CD4-positive, CD25-positive, alpha-beta regulatory T cell (primary cell): ENCODE results near the gene XXYLT1. TPM values are rescaled to one million over a fixed set of nuclear protein-coding genes. Genes with fewer than 3 reads are reported as not detected.
A peak's percentile ranks its signal among the peaks of the same experiment; 100 is the strongest.

Experiments
- ATAC-seq, 2 donors: fragments of 150-1000 bp; cut with Tn5 transposase; one replicate each; pipeline ENCODE4 v1.10.0; 2021; ENCODE audit warnings: low read depth in 2 of 2, moderate number of reproducible peaks in 2 of 2, moderate library complexity in 1 of 2
- DNase-seq, 3 donors: peaks; one replicate each; pipeline versions ENCODE4 v3.0.0 to v3.0.0-alpha.2; 2012 to 2022; ENCODE audit warnings: mixed read lengths in 1 of 3
- H3K27ac ChIP-seq: one replicate; pipeline ENCODE4 v1.7.0; 2013; ENCODE audit warnings: mild to moderate bottlenecking, low read length; ENCODE audit not compliant: insufficient read depth, poor library complexity, severe bottlenecking
- H3K27me3 ChIP-seq: one replicate; pipeline ENCODE4 v1.7.0; 2013; ENCODE audit warnings: low read length; ENCODE audit not compliant: control insufficient read depth, insufficient read depth
- H3K36me3 ChIP-seq: one replicate; pipeline ENCODE4 v1.7.0; 2013; ENCODE audit warnings: mild to moderate bottlenecking, low read length, moderate library complexity; ENCODE audit not compliant: control insufficient read depth, insufficient read depth
- H3K4me1 ChIP-seq: 2 replicates; pipeline ENCODE4 v1.7.0; 2013; ENCODE audit warnings: mild to moderate bottlenecking, low read length; ENCODE audit not compliant: insufficient read depth, control insufficient read depth, poor library complexity, severe bottlenecking
- H3K4me3 ChIP-seq: one replicate; pipeline ENCODE4 v1.7.0; 2013; ENCODE audit warnings: low read depth, mild to moderate bottlenecking, low read length, moderate library complexity
- H3K9me3 ChIP-seq, 2 experiments: 1 replicate in 1 of 2; 2 replicates in 1 of 2; pipeline ENCODE4 v1.7.0; 2013; ENCODE audit warnings: low read length in 2 of 2, mild to moderate bottlenecking in 1 of 2, moderate library complexity in 1 of 2; ENCODE audit not compliant: control insufficient read depth in 2 of 2
- H3K27ac Mint-ChIP-seq, 3 donors: one replicate each; pipeline ENCODE4 v1.8.0; 2020 to 2022; ENCODE audit warnings: mild to moderate bottlenecking in 3 of 3, mixed read lengths in 3 of 3, moderate library complexity in 2 of 3
- H3K27me3 Mint-ChIP-seq: one replicate; pipeline ENCODE4 v1.8.0; 2022; ENCODE audit warnings: mild to moderate bottlenecking, mixed read lengths
- H3K36me3 Mint-ChIP-seq: one replicate; pipeline ENCODE4 v1.8.0; 2020; ENCODE audit warnings: mixed read lengths
- H3K4me1 Mint-ChIP-seq, 4 donors: one replicate each; pipeline ENCODE4 v1.8.0; 2020 to 2022; ENCODE audit warnings: mixed read lengths in 4 of 4, mild to moderate bottlenecking in 1 of 4
- H3K4me3 Mint-ChIP-seq, 4 donors: one replicate each; pipeline ENCODE4 v1.8.0; 2020 to 2022; ENCODE audit warnings: mild to moderate bottlenecking in 4 of 4, mixed read lengths in 4 of 4, moderate library complexity in 3 of 4
- H3K9me3 Mint-ChIP-seq, 7 donors: one replicate each; pipeline ENCODE4 v1.8.0; 2020 to 2022; ENCODE audit warnings: mixed read lengths in 7 of 7, mild to moderate bottlenecking in 3 of 7, moderate library complexity in 2 of 7
- polyA plus RNA-seq, 4 donors: library from polyadenylated mRNA; unstranded; fragments of 300-500 nt; fragmentation: Illumina TruSeq; gene quantifications; one replicate each; pipeline ENCODE4 v1.2.3, GENCODE V29; 2021
- total RNA-seq: library from RNA; stranded (reverse); gene quantifications from one replicate; pipeline ENCODE4 v1.2.3, GENCODE V29; 2022

XXYLT1 gene
- total and polyA plus RNA-seq, 5 donors from 2014 or later = 3.9 to 6.4 (median 5.7) TPM

GRCh38 chr3:195118671-195119070 lies 152.3 kb downstream of the XXYLT1 start:
- no peaks in the 10 kb centered on the region for H3K27me3 Mint-ChIP-seq
- H3K36me3 ChIP-seq = no peaks in the 10 kb centered on the region
- no peaks in the 10 kb centered on the region for H3K4me1 ChIP-seq
- ATAC-seq = no peak
- no peaks in the 10 kb centered on the region for H3K27me3 ChIP-seq
- DNase-seq = no peak
- H3K27ac Mint-ChIP-seq = peak overlapping the region in 1 of 3 donors; percentile 46
- H3K9me3 ChIP-seq = no peaks in the 10 kb centered on the region
- no peak overlapping the region for H3K4me3 ChIP-seq
- H3K36me3 Mint-ChIP-seq = no peaks in the 10 kb centered on the region
- no peak overlapping the region for H3K4me3 Mint-ChIP-seq
- H3K27ac ChIP-seq = no peak overlapping the region
- peaks cover 0 to 7% (median 1%) of the 10 kb centered on the region in 4 donors for H3K4me1 Mint-ChIP-seq
- H3K9me3 Mint-ChIP-seq = no peaks in the 10 kb centered on the region

- H3K36me3 Mint-ChIP-seq = no peaks in the 10 kb centered on the region
- no peaks in the 10 kb centered on the region for H3K9me3 Mint-ChIP-seq
- H3K4me3 Mint-ChIP-seq = no peak overlapping the region
- H3K27me3 Mint-ChIP-seq = no peaks in the 10 kb centered on the region
- DNase-seq (no peak), ATAC-seq (no peak)
- no peaks in the 10 kb centered on the region for H3K27me3 ChIP-seq
- H3K4me3 ChIP-seq = no peak overlapping the region
- no peaks in the 10 kb centered on the region for H3K9me3 ChIP-seq
- no peak overlapping the region for H3K27ac ChIP-seq
- peak overlapping the region in 1 of 3 donors; percentile 53 for H3K27ac Mint-ChIP-seq
- peaks cover 0 to 7% (median 1%) of the 10 kb centered on the region in 4 donors for H3K4me1 Mint-ChIP-seq
- no peaks in the 10 kb centered on the region for H3K4me1 ChIP-seq
- no peaks in the 10 kb centered on the region for H3K36me3 ChIP-seq
Observed at GRCh38 chr3:195117978-195118581, 152.9 kb downstream of the XXYLT1 start.

- H3K4me3 Mint-ChIP-seq = no peak overlapping the region
- H3K36me3 Mint-ChIP-seq = no peaks in the 10 kb centered on the region
- H3K27me3 Mint-ChIP-seq = no peaks in the 10 kb centered on the region
- Histone ChIP-seq H3K9me3 (no peaks in the 10 kb centered on the region), H3K27ac (no peak overlapping the region), H3K27me3 (no peaks in the 10 kb centered on the region), H3K36me3 (no peaks in the 10 kb centered on the region), H3K4me1 (no peaks in the 10 kb centered on the region), H3K4me3 (no peak overlapping the region)
- DNase-seq (no peak), ATAC-seq (no peak)
- peaks cover 0 to 7% (median 1%) of the 10 kb centered on the region in 4 donors for H3K4me1 Mint-ChIP-seq
- no peaks in the 10 kb centered on the region for H3K9me3 Mint-ChIP-seq
- H3K27ac Mint-ChIP-seq = peak overlapping the region in 1 of 3 donors; percentile 15
Observed at GRCh38 chr3:195116407-195117185, 154.4 kb downstream of the XXYLT1 start.

- Mint-ChIP-seq H3K9me3 (no peaks in the 10 kb centered on the region), H3K4me1 (peaks cover 0 to 7% (median 1%) of the 10 kb centered on the region in 4 donors), H3K36me3 (no peaks in the 10 kb centered on the region), H3K27me3 (no peaks in the 10 kb centered on the region), H3K4me3 (no peak overlapping the region), H3K27ac (peak overlapping the region in 1 of 3 donors; percentile 15)
- Histone ChIP-seq H3K36me3 (no peaks in the 10 kb centered on the region), H3K4me3 (no peak overlapping the region), H3K4me1 (no peaks in the 10 kb centered on the region), H3K27ac (no peak overlapping the region), H3K27me3 (no peaks in the 10 kb centered on the region), H3K9me3 (no peaks in the 10 kb centered on the region)
- DNase-seq = no peak
- ATAC-seq = no peak
Observed at GRCh38 chr3:195115600-195116406, 155.2 kb downstream of the XXYLT1 start.

- no peaks in the 10 kb centered on the region for H3K9me3 Mint-ChIP-seq
- no peak overlapping the region for H3K4me3 ChIP-seq
- H3K36me3 ChIP-seq = no peaks in the 10 kb centered on the region
- H3K36me3 Mint-ChIP-seq = no peaks in the 10 kb centered on the region
- H3K4me1 ChIP-seq = no peaks in the 10 kb centered on the region
- no peak overlapping the region for H3K27ac ChIP-seq
- H3K27me3 ChIP-seq = no peaks in the 10 kb centered on the region
- no peak for DNase-seq
- no peaks in the 10 kb centered on the region for H3K9me3 ChIP-seq
- H3K4me1 Mint-ChIP-seq = peaks cover 0 to 7% (median 1%) of the 10 kb centered on the region in 4 donors
- H3K27ac Mint-ChIP-seq = no peak overlapping the region
- no peak overlapping the region for H3K4me3 Mint-ChIP-seq
- no peaks in the 10 kb centered on the region for H3K27me3 Mint-ChIP-seq
- no peak for ATAC-seq
Observed at GRCh38 chr3:195114786-195115599, 156.0 kb downstream of the XXYLT1 start.

GRCh38 chr3:195113536-195114425 lies 157.2 kb downstream of the XXYLT1 start:
- H3K27ac ChIP-seq = no peak overlapping the region
- no peaks in the 10 kb centered on the region for H3K9me3 ChIP-seq
- H3K36me3 Mint-ChIP-seq = no peaks in the 10 kb centered on the region
- no peak overlapping the region for H3K4me3 ChIP-seq
- no peaks in the 10 kb centered on the region for H3K27me3 Mint-ChIP-seq
- H3K4me3 Mint-ChIP-seq = no peak overlapping the region
- H3K4me1 ChIP-seq = no peaks in the 10 kb centered on the region
- H3K27me3 ChIP-seq = no peaks in the 10 kb centered on the region
- DNase-seq (no peak), ATAC-seq (no peak)
- no peaks in the 10 kb centered on the region for H3K9me3 Mint-ChIP-seq
- H3K27ac Mint-ChIP-seq = no peak overlapping the region
- H3K36me3 ChIP-seq = no peaks in the 10 kb centered on the region
- H3K4me1 Mint-ChIP-seq = peaks cover 0 to 7% (median 1%) of the 10 kb centered on the region in 4 donors
